OCI-LY7 (cell line): ENCODE measurements around the gene NELL1.

ENCODE experiments used
- EZH2phosphoT487 ChIP-seq: fragments of 200-600 bp; sonication (generic); IDR thresholded peaks from 2 replicates; pipeline ENCODE4 v1.6.1; 2018; ENCODE audit warnings: low read depth, borderline replicate concordance, mild to moderate bottlenecking, mixed run types, antibody characterized with exemption, low read length, moderate library complexity, mixed read lengths
- TF ChIP-seq, protein P1 (sequence below): fragments of 200-600 bp; sonication (generic); conservative IDR thresholded peaks from 2 replicates; pipeline ENCODE4 v1.5.1; 2014; ENCODE audit warnings: mild to moderate bottlenecking, antibody characterized with exemption, low read length, moderate library complexity, mixed read lengths

DNA sequence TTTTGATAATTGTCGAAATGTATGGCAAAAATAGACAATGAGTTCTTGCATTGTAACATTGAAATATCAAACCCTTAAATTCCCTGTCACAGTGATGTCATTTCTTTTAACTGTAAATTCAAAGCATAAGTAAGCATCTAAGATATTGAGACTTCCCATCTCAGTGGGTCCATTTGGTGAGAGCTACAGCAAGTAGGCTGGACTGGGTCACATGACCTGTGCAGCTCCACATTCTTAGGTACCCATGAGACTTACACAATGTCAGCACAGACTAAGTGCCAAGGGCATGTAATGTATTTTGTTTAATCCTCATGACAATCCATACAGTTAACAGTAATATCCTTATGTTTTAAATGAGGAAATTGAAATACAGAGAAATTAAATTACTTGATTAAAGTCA, 210.7 kb downstream of the NELL1 start:
- TF ChIP-seq, protein P1, sequence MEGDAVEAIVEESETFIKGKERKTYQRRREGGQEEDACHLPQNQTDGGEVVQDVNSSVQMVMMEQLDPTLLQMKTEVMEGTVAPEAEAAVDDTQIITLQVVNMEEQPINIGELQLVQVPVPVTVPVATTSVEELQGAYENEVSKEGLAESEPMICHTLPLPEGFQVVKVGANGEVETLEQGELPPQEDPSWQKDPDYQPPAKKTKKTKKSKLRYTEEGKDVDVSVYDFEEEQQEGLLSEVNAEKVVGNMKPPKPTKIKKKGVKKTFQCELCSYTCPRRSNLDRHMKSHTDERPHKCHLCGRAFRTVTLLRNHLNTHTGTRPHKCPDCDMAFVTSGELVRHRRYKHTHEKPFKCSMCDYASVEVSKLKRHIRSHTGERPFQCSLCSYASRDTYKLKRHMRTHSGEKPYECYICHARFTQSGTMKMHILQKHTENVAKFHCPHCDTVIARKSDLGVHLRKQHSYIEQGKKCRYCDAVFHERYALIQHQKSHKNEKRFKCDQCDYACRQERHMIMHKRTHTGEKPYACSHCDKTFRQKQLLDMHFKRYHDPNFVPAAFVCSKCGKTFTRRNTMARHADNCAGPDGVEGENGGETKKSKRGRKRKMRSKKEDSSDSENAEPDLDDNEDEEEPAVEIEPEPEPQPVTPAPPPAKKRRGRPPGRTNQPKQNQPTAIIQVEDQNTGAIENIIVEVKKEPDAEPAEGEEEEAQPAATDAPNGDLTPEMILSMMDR = no peak
- no peak for TF ChIP-seq EZH2phosphoT487
